Tibial artery (tissue), 4 donors: ENCODE data around the gene FCRL1.

Experiments
- DNase-seq, 2 donors: peaks; one replicate each; pipeline ENCODE4 v3.0.0-alpha.2; 2019
- H3K27ac ChIP-seq, 2 donors: fragments of 200-600 bp; sonication (generic) in 1 of 2; 1 replicate in 1 of 2; 2 replicates in 1 of 2; pipeline ENCODE4 v1.5.1; 2018 to 2019; ENCODE audit warnings: mild to moderate bottlenecking in 1 of 2
- H3K27me3 ChIP-seq, 2 donors: fragments of 200-600 bp; sonication (generic) in 1 of 2; one replicate each; pipeline versions ENCODE4 v1.5.1 to v1.6.0; 2016 to 2019
- H3K36me3 ChIP-seq, 3 donors: fragments of 200-600 bp; sonication (generic) in 2 of 3; one replicate each; pipeline ENCODE4 v1.5.1; 2016 to 2019; ENCODE audit warnings: mild to moderate bottlenecking in 2 of 3
- H3K4me1 ChIP-seq, 4 donors: fragments of 200-600 bp; sonication (generic) in 2 of 4; 1 replicate in 3 of 4; 2 replicates in 1 of 4; pipeline ENCODE4 v1.5.1; 2016 to 2019
- H3K4me3 ChIP-seq, 2 donors: fragments of 200-600 bp; sonication (generic) in 1 of 2; 1 replicate in 1 of 2; 2 replicates in 1 of 2; pipeline ENCODE4 v1.5.1; 2018 to 2019; ENCODE audit warnings: mild to moderate bottlenecking in 2 of 2
- H3K9me3 ChIP-seq, 3 donors: fragments of 200-600 bp; sonication (generic) in 1 of 3; one replicate each; pipeline ENCODE4 v1.5.1; 2016 to 2019
- intact Hi-C: fragments of 100-400 bp; cut with DNase I; formaldehyde crosslinking; loops from one replicate; pipeline ENCODE4 v1.15.0; 2023; ENCODE audit warnings: low total_unique reads
- TF ChIP-seq, protein P1 (sequence below), 2 experiments: fragments of 200-600 bp in 1 of 2; fragments of 450-650 bp in 1 of 2; IDR thresholded peaks; one replicate each; pipeline ENCODE4 v1.5.1; 2017 to 2019; ENCODE audit warnings: antibody characterized with exemption in 2 of 2, mild to moderate bottlenecking in 1 of 2, moderate library complexity in 1 of 2

Gene FCRL1, protein sequence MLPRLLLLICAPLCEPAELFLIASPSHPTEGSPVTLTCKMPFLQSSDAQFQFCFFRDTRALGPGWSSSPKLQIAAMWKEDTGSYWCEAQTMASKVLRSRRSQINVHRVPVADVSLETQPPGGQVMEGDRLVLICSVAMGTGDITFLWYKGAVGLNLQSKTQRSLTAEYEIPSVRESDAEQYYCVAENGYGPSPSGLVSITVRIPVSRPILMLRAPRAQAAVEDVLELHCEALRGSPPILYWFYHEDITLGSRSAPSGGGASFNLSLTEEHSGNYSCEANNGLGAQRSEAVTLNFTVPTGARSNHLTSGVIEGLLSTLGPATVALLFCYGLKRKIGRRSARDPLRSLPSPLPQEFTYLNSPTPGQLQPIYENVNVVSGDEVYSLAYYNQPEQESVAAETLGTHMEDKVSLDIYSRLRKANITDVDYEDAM

DNA sequence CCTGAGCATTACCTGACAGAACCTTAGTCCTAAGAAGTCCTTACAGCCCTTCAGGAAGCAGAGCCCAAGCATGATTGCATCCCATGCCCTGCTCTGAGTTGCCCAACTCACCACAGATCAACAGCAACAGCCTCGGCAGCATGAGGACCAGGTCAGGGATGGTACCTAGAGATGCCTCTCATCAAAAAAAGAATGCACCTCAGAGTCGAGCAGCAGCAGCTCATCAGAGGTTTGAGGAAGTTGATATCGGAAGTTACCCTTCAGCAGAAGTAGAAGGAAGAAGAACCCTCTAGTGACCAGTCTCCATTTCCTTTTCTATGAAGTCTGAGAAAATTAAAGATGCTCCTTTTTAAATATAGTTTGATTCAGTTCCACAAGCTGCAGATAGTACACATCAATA lies at the start of gene FCRL1:
Gene FCRL1, minus strand, starts transcription at position 225 of the 400 bp plus-strand sequence. Its CDS starts 83 bp downstream, at position 142.
- no peaks in the 10 kb centered on the region for H3K4me1 ChIP-seq
- intact Hi-C loops: no loop called here
- no peak within 1 kb of the TSS for H3K27ac ChIP-seq
- TF ChIP-seq, protein P1, sequence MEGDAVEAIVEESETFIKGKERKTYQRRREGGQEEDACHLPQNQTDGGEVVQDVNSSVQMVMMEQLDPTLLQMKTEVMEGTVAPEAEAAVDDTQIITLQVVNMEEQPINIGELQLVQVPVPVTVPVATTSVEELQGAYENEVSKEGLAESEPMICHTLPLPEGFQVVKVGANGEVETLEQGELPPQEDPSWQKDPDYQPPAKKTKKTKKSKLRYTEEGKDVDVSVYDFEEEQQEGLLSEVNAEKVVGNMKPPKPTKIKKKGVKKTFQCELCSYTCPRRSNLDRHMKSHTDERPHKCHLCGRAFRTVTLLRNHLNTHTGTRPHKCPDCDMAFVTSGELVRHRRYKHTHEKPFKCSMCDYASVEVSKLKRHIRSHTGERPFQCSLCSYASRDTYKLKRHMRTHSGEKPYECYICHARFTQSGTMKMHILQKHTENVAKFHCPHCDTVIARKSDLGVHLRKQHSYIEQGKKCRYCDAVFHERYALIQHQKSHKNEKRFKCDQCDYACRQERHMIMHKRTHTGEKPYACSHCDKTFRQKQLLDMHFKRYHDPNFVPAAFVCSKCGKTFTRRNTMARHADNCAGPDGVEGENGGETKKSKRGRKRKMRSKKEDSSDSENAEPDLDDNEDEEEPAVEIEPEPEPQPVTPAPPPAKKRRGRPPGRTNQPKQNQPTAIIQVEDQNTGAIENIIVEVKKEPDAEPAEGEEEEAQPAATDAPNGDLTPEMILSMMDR (IDR thresholded peaks at IDR 0.05): no peak
- no peaks in the 10 kb centered on the region for H3K36me3 ChIP-seq
- no peaks in the 10 kb centered on the region for H3K9me3 ChIP-seq
- no peak within 1 kb of the TSS for H3K4me3 ChIP-seq
- no peak for DNase-seq
- no peaks in the 10 kb centered on the region for H3K27me3 ChIP-seq

DNA sequence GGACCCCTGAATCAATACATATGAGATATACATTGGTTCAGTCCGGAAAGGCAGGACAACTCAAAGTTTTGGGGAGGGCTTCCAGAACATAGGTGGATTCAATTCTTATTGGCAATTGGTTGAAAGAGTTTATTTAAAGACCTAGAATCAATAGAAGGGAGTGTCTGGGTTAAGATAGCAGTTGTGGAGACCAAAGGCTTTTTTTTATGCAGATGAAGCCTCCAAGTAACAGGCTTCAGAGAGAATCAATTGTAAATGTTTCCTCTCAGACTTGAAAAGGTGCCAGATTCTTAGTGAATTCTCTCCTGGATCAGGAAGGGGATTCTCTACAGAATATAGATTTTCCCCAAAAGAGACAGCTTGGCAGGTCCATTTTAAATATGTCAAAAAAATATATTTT lies 48.7 kb upstream of the FCRL1 start:
- no peak overlapping the region for H3K27ac ChIP-seq
- H3K9me3 ChIP-seq: no peaks in the 10 kb centered on the region
- no peaks in the 10 kb centered on the region for H3K4me1 ChIP-seq
- DNase-seq: no peak
- no peaks in the 10 kb centered on the region for H3K36me3 ChIP-seq
- TF ChIP-seq, protein P1 (IDR thresholded peaks at IDR 0.05): no peak
- intact Hi-C loops: no loop called here
- H3K27me3 ChIP-seq: no peaks in the 10 kb centered on the region
- no peak overlapping the region for H3K4me3 ChIP-seq

DNA sequence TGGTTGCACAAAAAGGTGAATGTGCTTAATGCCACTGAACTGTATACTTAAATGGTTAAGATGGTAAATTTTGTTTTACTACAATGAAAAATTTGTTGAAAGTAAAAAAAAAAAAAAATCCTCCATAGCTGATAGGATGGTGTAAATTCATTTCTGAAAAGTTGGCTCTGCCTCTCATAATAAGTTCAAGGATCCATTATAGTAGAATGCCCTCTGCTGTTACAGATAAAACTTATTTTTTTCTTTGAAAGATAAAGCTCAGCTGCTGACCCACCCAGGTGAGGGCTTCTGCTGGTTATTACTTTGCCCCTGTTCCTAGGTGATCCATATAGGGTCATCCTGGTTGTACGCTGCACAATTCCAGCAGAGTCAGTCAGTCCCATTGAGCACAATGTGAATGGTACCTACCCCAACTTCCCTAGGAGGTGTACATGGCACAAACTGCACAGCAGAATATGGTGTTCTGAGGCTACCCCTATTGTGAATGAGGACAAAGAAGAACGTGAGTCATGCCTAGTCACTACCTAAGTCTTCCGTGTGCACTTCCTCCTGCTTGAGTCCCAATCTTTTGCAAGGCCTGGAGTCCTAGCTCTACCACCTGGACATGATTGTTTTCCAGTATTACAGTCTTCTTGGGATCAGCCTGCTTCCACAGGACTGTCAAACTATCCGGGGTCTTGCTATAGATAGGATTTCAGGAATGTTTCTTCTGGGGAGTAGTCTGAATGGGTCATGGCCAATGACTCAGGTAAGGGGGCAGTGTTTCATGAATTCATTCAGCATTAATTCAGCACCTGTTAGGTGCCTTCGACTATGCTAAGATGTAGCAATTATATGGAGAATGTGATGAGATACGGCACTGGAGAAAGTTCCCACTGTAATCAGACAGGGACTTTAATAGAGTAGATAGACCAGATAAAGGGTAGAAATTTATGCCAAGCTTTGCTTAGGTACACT lies 42.5 kb upstream of the FCRL1 start:
- Histone ChIP-seq H3K36me3 (no peaks in the 10 kb centered on the region), H3K4me3 (no peak overlapping the region), H3K27me3 (no peaks in the 10 kb centered on the region), H3K4me1 (no peaks in the 10 kb centered on the region), H3K9me3 (no peaks in the 10 kb centered on the region), H3K27ac (no peak overlapping the region)
- DNase-seq: no peak
- intact Hi-C loops: no loop called here
- TF ChIP-seq, protein P1 (IDR thresholded peaks at IDR 0.05): no peak

DNA sequence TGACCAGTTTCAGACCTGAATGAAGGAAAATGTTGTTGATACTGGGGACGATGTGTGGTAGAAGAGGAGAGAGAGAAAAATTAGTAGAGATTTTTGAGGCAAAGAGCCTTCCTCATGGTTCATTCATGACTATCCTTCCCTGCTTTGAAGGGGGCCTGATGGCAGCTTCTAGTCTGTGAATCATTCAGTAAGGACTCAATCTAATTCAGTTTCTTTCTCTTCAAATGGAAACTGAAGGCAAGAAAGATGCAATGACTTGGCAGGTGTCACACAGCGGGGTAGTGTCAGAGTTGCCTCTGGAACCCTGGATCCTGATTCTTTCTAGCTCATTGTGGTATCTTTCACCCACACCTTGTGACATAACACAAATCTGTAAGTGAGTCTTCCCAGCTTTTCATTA lies 36.6 kb upstream of the FCRL1 start:
- intact Hi-C loops: no loop called here
- TF ChIP-seq, protein P1 (IDR thresholded peaks at IDR 0.05): no peak
- Histone ChIP-seq H3K27ac (no peak overlapping the region), H3K27me3 (no peaks in the 10 kb centered on the region), H3K36me3 (no peaks in the 10 kb centered on the region), H3K9me3 (no peaks in the 10 kb centered on the region), H3K4me1 (no peaks in the 10 kb centered on the region), H3K4me3 (no peak overlapping the region)
- no peak for DNase-seq

DNA sequence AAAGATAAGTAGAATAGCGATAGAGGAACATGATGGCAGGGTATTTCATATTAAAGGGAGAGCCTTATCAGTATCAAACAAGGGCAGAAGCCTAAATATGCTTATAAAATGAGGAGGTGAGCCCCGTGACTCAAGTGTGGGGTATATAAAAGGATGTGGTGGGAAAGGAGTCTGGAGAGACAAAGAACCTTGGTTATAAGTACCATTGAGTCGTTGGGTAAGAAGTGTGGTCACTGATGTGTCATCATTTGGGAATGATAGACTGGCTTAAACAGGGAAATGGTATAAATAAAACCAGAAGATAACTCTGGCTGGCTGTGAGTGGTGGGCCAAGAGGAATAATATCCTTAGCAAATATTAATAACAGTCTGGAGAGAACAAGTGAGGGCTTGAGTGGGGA lies 32.6 kb upstream of the FCRL1 start:
- intact Hi-C loops: no loop called here
- H3K4me1 ChIP-seq: no peaks in the 10 kb centered on the region
- DNase-seq: no peak
- no peak overlapping the region for H3K4me3 ChIP-seq
- no peaks in the 10 kb centered on the region for H3K9me3 ChIP-seq
- TF ChIP-seq, protein P1 (IDR thresholded peaks at IDR 0.05): no peak
- H3K36me3 ChIP-seq: no peaks in the 10 kb centered on the region
- no peak overlapping the region for H3K27ac ChIP-seq
- H3K27me3 ChIP-seq: no peaks in the 10 kb centered on the region
